Hepatocyte (in vitro differentiated cells): Measurements from ENCODE around the gene CREB3. TPM values are rescaled to one million over a fixed set of nuclear protein-coding genes. Genes with fewer than 3 reads are reported as not detected.

Experiments
- DNase-seq: peaks from one replicate; pipeline ENCODE4 v3.0.0-alpha.2; 2016; ENCODE audit warnings: low spot score
- H2AFZ ChIP-seq: fragments of 200-600 bp; sonication (generic); 2 replicates; pipeline ENCODE4 v1.6.0; 2016; ENCODE audit warnings: antibody characterized with exemption, mild to moderate bottlenecking
- H3K27ac ChIP-seq: fragments of 200-600 bp; sonication (generic); 2 replicates; pipeline ENCODE4 v1.5.1; 2016; ENCODE audit warnings: mild to moderate bottlenecking
- H3K27me3 ChIP-seq: fragments of 200-600 bp; sonication (generic); 2 replicates; pipeline ENCODE4 v1.6.1; 2016
- H3K36me3 ChIP-seq: fragments of 200-600 bp; sonication (generic); replicated peaks from 2 replicates; pipeline ENCODE4 v1.5.1; 2016; ENCODE audit warnings: low read depth; ENCODE audit not compliant: insufficient read depth
- H3K4me1 ChIP-seq: fragments of 200-600 bp; sonication (generic); 2 replicates; pipeline ENCODE4 v1.5.1; 2016; ENCODE audit warnings: mild to moderate bottlenecking, moderate library complexity; ENCODE audit not compliant: insufficient read depth
- H3K4me2 ChIP-seq: fragments of 200-600 bp; sonication (generic); 2 replicates; pipeline ENCODE4 v1.6.0; 2016
- H3K4me3 ChIP-seq: fragments of 200-600 bp; sonication (generic); 2 replicates; pipeline ENCODE4 v1.5.1; 2016; ENCODE audit warnings: mild to moderate bottlenecking
- H3K79me2 ChIP-seq: fragments of 200-600 bp; sonication (generic); 2 replicates; pipeline ENCODE4 v1.6.0; 2017; ENCODE audit warnings: mild to moderate bottlenecking
- H3K9me2 ChIP-seq: fragments of 200-600 bp; sonication (generic); replicated peaks from 2 replicates; pipeline ENCODE4 v1.6.0; 2017; ENCODE audit warnings: mild to moderate bottlenecking; ENCODE audit not compliant: insufficient read depth
- H3K9me3 ChIP-seq: fragments of 200-600 bp; sonication (generic); 2 replicates; pipeline ENCODE4 v1.5.1; 2016; ENCODE audit warnings: low read depth, mild to moderate bottlenecking
- H4K20me1 ChIP-seq: fragments of 200-600 bp; sonication (generic); 2 replicates; pipeline ENCODE4 v1.6.0; 2016; ENCODE audit warnings: mild to moderate bottlenecking; ENCODE audit not compliant: insufficient read depth, poor library complexity, severe bottlenecking
- EZH2 ChIP-seq: fragments of 200-600 bp; sonication (generic); IDR thresholded peaks from 2 replicates; pipeline ENCODE4 v1.6.1; 2016; ENCODE audit warnings: antibody characterized with exemption, mild to moderate bottlenecking, borderline replicate concordance
- EZH2phosphoT487 ChIP-seq: fragments of 200-600 bp; sonication (generic); IDR thresholded peaks from one replicate; pipeline ENCODE4 v1.6.1; 2018; ENCODE audit warnings: antibody characterized with exemption, mild to moderate bottlenecking, low read depth, moderate library complexity; ENCODE audit not compliant: unreplicated experiment, severe bottlenecking
- WGBS: methylation state at CpG from one replicate; pipeline ENCODE4 v1.1.6; 2016; ENCODE audit warnings: low lambda C conversion rate; ENCODE audit errors: missing lambda C conversion rate; 5-methylcytosine and 5-hydroxymethylcytosine counted together
- polyA plus RNA-seq: library from polyadenylated mRNA; unstranded; fragments of >200 nt; fragmentation: Nextera tagmentation; extraction: Ambion mirVana; gene quantifications from 2 replicates; pipeline ENCODE4 v1.2.1, GENCODE V29; 2016
- total RNA-seq: library from RNA; depleted of rRNA; stranded (reverse); fragments of >200 nt; gene quantifications from 2 replicates; pipeline ENCODE4 v1.2.3, GENCODE V29; 2014
- TF ChIP-seq, protein P1 (sequence below): fragments of 200-600 bp; sonication (generic); IDR thresholded peaks from 2 replicates; pipeline ENCODE4 v1.5.1; 2016; ENCODE audit warnings: antibody characterized with exemption, mild to moderate bottlenecking; ENCODE audit not compliant: poor library complexity

Gene CREB3
- total and polyA plus RNA-seq, 2 experiments from 2014 or later: 54.6 to 79.9 TPM

GRCh38 chr9:35771075-35771433 lies 38.6 kb downstream of the CREB3 start:
- Histone ChIP-seq H3K4me1 (peaks cover 11% of the 10 kb centered on the region), H3K79me2 (peaks cover 19% of the 10 kb centered on the region), H3K9me3 (no peaks in the 10 kb centered on the region), H3K4me3 (no peak overlapping the region), H2AFZ (no peak overlapping the region), H4K20me1 (no peaks in the 10 kb centered on the region), H3K27ac (peak overlapping the region; percentile 51), H3K27me3 (no peaks in the 10 kb centered on the region), H3K4me2 (peak overlapping the region; percentile 4), H3K9me2 (no peaks in the 10 kb centered on the region), H3K36me3 (no peaks in the 10 kb centered on the region)
- WGBS: 45% methylated on average over 4 of the region's 4 CpGs
- TF ChIP-seq, protein P1, sequence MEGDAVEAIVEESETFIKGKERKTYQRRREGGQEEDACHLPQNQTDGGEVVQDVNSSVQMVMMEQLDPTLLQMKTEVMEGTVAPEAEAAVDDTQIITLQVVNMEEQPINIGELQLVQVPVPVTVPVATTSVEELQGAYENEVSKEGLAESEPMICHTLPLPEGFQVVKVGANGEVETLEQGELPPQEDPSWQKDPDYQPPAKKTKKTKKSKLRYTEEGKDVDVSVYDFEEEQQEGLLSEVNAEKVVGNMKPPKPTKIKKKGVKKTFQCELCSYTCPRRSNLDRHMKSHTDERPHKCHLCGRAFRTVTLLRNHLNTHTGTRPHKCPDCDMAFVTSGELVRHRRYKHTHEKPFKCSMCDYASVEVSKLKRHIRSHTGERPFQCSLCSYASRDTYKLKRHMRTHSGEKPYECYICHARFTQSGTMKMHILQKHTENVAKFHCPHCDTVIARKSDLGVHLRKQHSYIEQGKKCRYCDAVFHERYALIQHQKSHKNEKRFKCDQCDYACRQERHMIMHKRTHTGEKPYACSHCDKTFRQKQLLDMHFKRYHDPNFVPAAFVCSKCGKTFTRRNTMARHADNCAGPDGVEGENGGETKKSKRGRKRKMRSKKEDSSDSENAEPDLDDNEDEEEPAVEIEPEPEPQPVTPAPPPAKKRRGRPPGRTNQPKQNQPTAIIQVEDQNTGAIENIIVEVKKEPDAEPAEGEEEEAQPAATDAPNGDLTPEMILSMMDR: no peak
- no peak for TF ChIP-seq EZH2
- TF ChIP-seq EZH2phosphoT487: no peak
- no peak for DNase-seq

DNA sequence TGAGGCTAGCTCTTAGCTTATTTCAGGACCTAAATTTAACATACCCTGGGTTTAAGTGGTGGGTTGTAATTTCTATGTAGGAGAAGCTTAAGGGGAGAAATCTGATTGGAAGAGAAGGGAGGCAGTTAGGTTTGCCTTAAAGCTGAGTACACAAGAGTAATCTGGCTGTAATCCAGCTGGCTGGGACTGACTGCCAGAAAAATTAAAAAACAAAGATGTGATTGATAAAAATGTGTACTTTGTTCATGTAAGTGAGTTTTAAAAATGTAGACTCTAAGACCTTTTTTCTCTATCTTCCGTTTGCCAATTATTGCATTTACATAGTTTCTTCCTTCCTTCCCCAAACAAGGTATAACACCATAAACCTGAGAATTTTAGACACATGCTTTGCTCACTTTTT lies 39.1 kb downstream of the CREB3 start:
- H3K27me3 ChIP-seq: no peaks in the 10 kb centered on the region
- no peaks in the 10 kb centered on the region for H3K36me3 ChIP-seq
- peak overlapping the region; percentile 51 for H3K27ac ChIP-seq
- WGBS: 55% methylated on average over 1 of the region's 1 CpG
- peaks cover 14% of the 10 kb centered on the region for H3K79me2 ChIP-seq
- H3K4me2 ChIP-seq: peak overlapping the region; percentile 4
- no peaks in the 10 kb centered on the region for H4K20me1 ChIP-seq
- DNase-seq: no peak
- no peaks in the 10 kb centered on the region for H3K9me2 ChIP-seq
- H3K4me3 ChIP-seq: no peak overlapping the region
- peaks cover 11% of the 10 kb centered on the region for H3K4me1 ChIP-seq
- H3K9me3 ChIP-seq: no peaks in the 10 kb centered on the region
- H2AFZ ChIP-seq: no peak overlapping the region
- TF ChIP-seq EZH2phosphoT487 (no peak), EZH2 (no peak)
- TF ChIP-seq, protein P1: no peak

GRCh38 chr9:35771943-35772342 lies 39.5 kb downstream of the CREB3 start:
- H3K27me3 ChIP-seq: no peaks in the 10 kb centered on the region
- H3K27ac ChIP-seq: peak overlapping the region; percentile 51
- H3K79me2 ChIP-seq: peaks cover 12% of the 10 kb centered on the region
- 67% methylated on average over 3 of the region's 3 CpGs for WGBS
- peaks cover 11% of the 10 kb centered on the region for H3K4me1 ChIP-seq
- H3K9me2 ChIP-seq: no peaks in the 10 kb centered on the region
- no peak overlapping the region for H2AFZ ChIP-seq
- H3K4me3 ChIP-seq: no peak overlapping the region
- TF ChIP-seq EZH2 (no peak), EZH2phosphoT487 (no peak)
- TF ChIP-seq, protein P1: no peak
- H3K4me2 ChIP-seq: no peak overlapping the region
- no peaks in the 10 kb centered on the region for H4K20me1 ChIP-seq
- DNase-seq: peak; percentile 49
- H3K36me3 ChIP-seq: no peaks in the 10 kb centered on the region
- H3K9me3 ChIP-seq: no peaks in the 10 kb centered on the region
